ENCODE data around the gene SMYD3. TPM values are rescaled to one million over a fixed set of nuclear protein-coding genes. Genes with fewer than 3 reads are reported as not detected.

The SMYD3 gene
- polyA plus RNA-seq, 1 donor from 2014 or later: 48.6 TPM

GRCh38 chr1:246166841-246167240 is 340.2 kb downstream of the SMYD3 start:
- no peaks in the 10 kb centered on the region for H3F3A ChIP-seq (ENCODE audit: insufficient read depth, low read length, poor library complexity, severe bottlenecking)
- H3K9me2 ChIP-seq (ENCODE audit: insufficient read depth, low read length): no peaks in the 10 kb centered on the region
- H3K36me3 ChIP-seq (ENCODE audit: insufficient read depth, low read length): no peaks in the 10 kb centered on the region
- H3K27ac ChIP-seq (ENCODE audit: low read length): no peak overlapping the region
- H3K9ac ChIP-seq (ENCODE audit: low read length): no peak overlapping the region
- no peaks in the 10 kb centered on the region for H4K20me1 ChIP-seq (ENCODE audit: insufficient read depth)
- H3K4me3 ChIP-seq (ENCODE audit: low read length): no peak overlapping the region
- H3K27me3 ChIP-seq (ENCODE audit: insufficient read depth, low read depth, low read length): no peaks in the 10 kb centered on the region
- no peaks in the 10 kb centered on the region for H3K79me2 ChIP-seq (replicated peaks; ENCODE audit: insufficient read depth, low read length)
- no peak overlapping the region for H3K4me2 ChIP-seq (ENCODE audit: low read length)
- H2AFZ ChIP-seq (ENCODE audit: low read depth, low read length): no peak overlapping the region
- no peaks in the 10 kb centered on the region for H3K9me3 ChIP-seq (ENCODE audit: low read length)
- TF ChIP-seq EZH2 (IDR thresholded peaks at IDR 0.05; ENCODE audit: borderline replicate concordance, insufficient read depth, low read length, poor library complexity, severe bottlenecking) (no peak), RAD21 (conservative IDR thresholded peaks at IDR 0.05) (no peak), POLR2AphosphoS5 (IDR thresholded peaks at IDR 0.05) (no peak), TAF1 (IDR thresholded peaks at IDR 0.05; ENCODE audit: low read depth) (no peak), SMC3 (conservative IDR thresholded peaks at IDR 0.05; ENCODE audit: poor library complexity) (no peak), CTCF (IDR thresholded peaks at IDR 0.05; ENCODE audit: poor library complexity, severe bottlenecking) (no peak), EP300 (conservative IDR thresholded peaks at IDR 0.05; ENCODE audit: poor library complexity, severe bottlenecking) (no peak), MXI1 (conservative IDR thresholded peaks at IDR 0.05; ENCODE audit: poor library complexity, severe bottlenecking) (no peak), REST (IDR thresholded peaks at IDR 0.05; ENCODE audit: borderline replicate concordance) (no peak)

GRCh38 chr1:246165826-246166709 is 341.0 kb downstream of the SMYD3 start:
- Histone ChIP-seq H2AFZ (ENCODE audit: low read depth, low read length) (no peak overlapping the region), H3K27ac (ENCODE audit: low read length) (no peak overlapping the region), H3F3A (ENCODE audit: insufficient read depth, low read length, poor library complexity, severe bottlenecking) (no peaks in the 10 kb centered on the region), H3K4me3 (ENCODE audit: low read length) (no peak overlapping the region), H4K20me1 (ENCODE audit: insufficient read depth) (no peaks in the 10 kb centered on the region), H3K9ac (ENCODE audit: low read length) (no peak overlapping the region), H3K79me2 (replicated peaks; ENCODE audit: insufficient read depth, low read length) (no peaks in the 10 kb centered on the region), H3K9me3 (ENCODE audit: low read length) (no peaks in the 10 kb centered on the region), H3K36me3 (ENCODE audit: insufficient read depth, low read length) (no peaks in the 10 kb centered on the region), H3K27me3 (ENCODE audit: insufficient read depth, low read depth, low read length) (no peaks in the 10 kb centered on the region), H3K9me2 (ENCODE audit: insufficient read depth, low read length) (no peaks in the 10 kb centered on the region), H3K4me2 (ENCODE audit: low read length) (no peak overlapping the region)
- TF ChIP-seq MXI1 (conservative IDR thresholded peaks at IDR 0.05; ENCODE audit: poor library complexity, severe bottlenecking) (no peak), SMC3 (conservative IDR thresholded peaks at IDR 0.05; ENCODE audit: poor library complexity) (no peak), REST (IDR thresholded peaks at IDR 0.05; ENCODE audit: borderline replicate concordance) (no peak), EZH2 (IDR thresholded peaks at IDR 0.05; ENCODE audit: borderline replicate concordance, insufficient read depth, low read length, poor library complexity, severe bottlenecking) (no peak), RAD21 (conservative IDR thresholded peaks at IDR 0.05) (no peak), TAF1 (IDR thresholded peaks at IDR 0.05; ENCODE audit: low read depth) (no peak), CTCF (IDR thresholded peaks at IDR 0.05; ENCODE audit: poor library complexity, severe bottlenecking) (no peak), POLR2AphosphoS5 (IDR thresholded peaks at IDR 0.05) (no peak), EP300 (conservative IDR thresholded peaks at IDR 0.05; ENCODE audit: poor library complexity, severe bottlenecking) (no peak)

All from neural cell (in vitro differentiated cells).